C4-2B (cell line): ENCODE results near the gene PPP1CC.
"Not testable (repeated sequence)": the region's sequence is repeated elsewhere in the genome, so short reads cannot be mapped to it uniquely, and the experiment has no call there.

Experiments
- H3K27ac ChIP-seq: fragments of 450-650 bp; 2 replicates; pipeline ENCODE4 v1.5.1; 2017
- CTCF ChIP-seq: fragments of 450-650 bp; conservative IDR thresholded peaks from 2 replicates; pipeline ENCODE4 v1.5.1; 2017; ENCODE audit warnings: mild to moderate bottlenecking
- ZFX ChIP-seq: fragments of 450-650 bp; IDR thresholded peaks from 2 replicates; pipeline ENCODE4 v1.6.1; 2017

Gene PPP1CC

GRCh38 chr12:110742096-110742717 is 484 bp downstream of the PPP1CC start:
- TF ChIP-seq ZFX (peak; percentile 27; the same call in 1 of the 2 replicates), CTCF (no peak)
- H3K27ac ChIP-seq, result peak overlapping the region; percentile 97

GRCh38 chr12:110741341-110742095 is 1.2 kb downstream of the PPP1CC start:
- TF ChIP-seq CTCF (no peak), ZFX (no peak)
- peak overlapping the region; percentile 97 for H3K27ac ChIP-seq

DNA sequence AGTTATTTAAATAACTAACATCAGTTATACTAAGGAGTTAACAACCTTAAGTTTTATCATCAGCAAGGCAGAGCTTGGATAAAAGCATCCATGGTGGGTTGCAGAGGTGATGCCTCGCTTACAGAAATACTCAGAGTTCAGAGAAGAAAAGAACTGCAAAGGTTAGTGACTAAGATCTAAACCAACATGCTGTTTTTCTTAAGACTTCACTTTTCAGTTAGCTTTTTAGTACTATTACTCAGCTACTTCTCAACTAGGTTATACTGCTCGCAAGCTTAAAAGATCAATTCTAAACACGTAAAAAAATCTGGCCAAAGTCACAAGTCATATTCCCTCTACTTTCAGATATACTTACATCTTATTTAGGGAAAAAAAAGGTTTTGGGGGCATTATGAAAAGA is 2.8 kb downstream of the PPP1CC start:
- TF ChIP-seq ZFX, result no peak
- no peak overlapping the region for H3K27ac ChIP-seq

DNA sequence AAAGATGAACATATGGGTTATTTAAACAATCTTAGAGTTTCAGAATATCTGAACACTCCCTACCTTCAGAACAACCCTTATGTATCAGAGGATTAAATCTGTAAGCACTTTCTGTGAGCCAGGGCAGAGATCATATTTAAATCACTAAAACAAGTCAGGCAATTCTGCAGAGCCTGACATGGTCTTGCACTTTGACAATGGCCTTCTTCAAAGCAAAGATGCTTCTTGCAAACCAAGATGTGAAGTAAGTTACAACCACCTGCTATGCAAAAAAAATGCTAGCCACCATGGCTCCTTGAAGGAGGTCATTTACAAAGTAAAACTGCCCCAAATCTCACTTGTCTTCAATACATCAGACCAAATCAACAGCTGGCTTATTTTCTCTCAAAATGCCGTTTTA is 3.2 kb downstream of the PPP1CC start:
- no peak overlapping the region for H3K27ac ChIP-seq
- TF ChIP-seq ZFX (no peak), CTCF (no peak)

- H3K27ac ChIP-seq, result no peak overlapping the region
- TF ChIP-seq CTCF (no peak), ZFX (no peak)
Measured at GRCh38 chr12:110737532-110737931, 5.2 kb downstream of the PPP1CC start.

- H3K27ac ChIP-seq, result not testable (repeated sequence)
Measured at GRCh38 chr12:110737016-110737415, 5.7 kb downstream of the PPP1CC start.

DNA sequence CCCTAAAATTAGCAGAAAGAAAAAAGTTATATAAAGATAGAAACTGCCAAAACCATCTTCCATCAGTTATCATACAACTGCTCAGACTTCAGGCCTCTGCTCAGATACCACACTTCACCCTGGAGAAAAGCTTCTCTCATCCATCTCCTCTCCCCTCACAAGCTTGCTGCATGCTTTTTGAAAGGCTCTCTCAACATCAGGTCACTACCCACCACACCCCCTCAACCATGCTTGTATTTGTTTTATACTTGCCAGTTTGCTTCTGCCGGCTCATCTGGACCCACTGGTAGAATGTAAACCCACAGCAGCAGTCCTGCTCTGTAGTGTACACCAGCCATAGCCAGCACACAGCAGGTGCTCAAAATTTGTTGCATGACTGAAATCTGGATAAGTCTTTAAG is 8.8 kb downstream of the PPP1CC start:
- TF ChIP-seq ZFX, result no peak
- TF ChIP-seq CTCF, result no peak
- no peak overlapping the region for H3K27ac ChIP-seq

GRCh38 chr12:110733089-110733715 is 9.5 kb downstream of the PPP1CC start:
- no peak overlapping the region for H3K27ac ChIP-seq
- no peak for TF ChIP-seq ZFX
- TF ChIP-seq CTCF, result no peak
